HUES6 (cell line): ENCODE data around the gene PATJ.

ENCODE experiments used
- H3K27ac ChIP-seq: 2 replicates; pipeline ENCODE4 v1.7.0; 2013; ENCODE audit warnings: low read depth, mild to moderate bottlenecking, low read length, inconsistent platforms
- H3K27me3 ChIP-seq: 2 replicates; pipeline ENCODE4 v1.6.1; 2013; ENCODE audit warnings: low read length; ENCODE audit not compliant: control insufficient read depth, insufficient read depth
- H3K36me3 ChIP-seq: 2 replicates; pipeline ENCODE4 v1.6.1; 2013; ENCODE audit warnings: low read length; ENCODE audit not compliant: control insufficient read depth, insufficient read depth
- H3K4me1 ChIP-seq: 2 replicates; pipeline ENCODE4 v1.6.1; 2013; ENCODE audit warnings: low read length; ENCODE audit not compliant: control insufficient read depth, insufficient read depth
- H3K4me3 ChIP-seq: 2 replicates; pipeline ENCODE4 v1.5.1; 2013; ENCODE audit warnings: low read depth, low read length
- H3K9ac ChIP-seq: one replicate; pipeline ENCODE4 v1.6.1; 2013; ENCODE audit warnings: mild to moderate bottlenecking, low read length
- H3K9me3 ChIP-seq: 2 replicates; pipeline ENCODE4 v1.6.1; 2013; ENCODE audit warnings: low read depth, low read length; ENCODE audit not compliant: control insufficient read depth, insufficient read depth

PATJ gene

GRCh38 chr1:62045574-62045973 is 303.3 kb downstream of the PATJ start:
- Histone ChIP-seq H3K27ac (peak overlapping the region; percentile 1; the same call in 1 of the 2 replicates), H3K9me3 (no peaks in the 10 kb centered on the region), H3K9ac (no peak overlapping the region), H3K27me3 (no peaks in the 10 kb centered on the region), H3K4me3 (no peak overlapping the region), H3K36me3 (no peaks in the 10 kb centered on the region), H3K4me1 (peaks cover 20% of the 10 kb centered on the region)

DNA sequence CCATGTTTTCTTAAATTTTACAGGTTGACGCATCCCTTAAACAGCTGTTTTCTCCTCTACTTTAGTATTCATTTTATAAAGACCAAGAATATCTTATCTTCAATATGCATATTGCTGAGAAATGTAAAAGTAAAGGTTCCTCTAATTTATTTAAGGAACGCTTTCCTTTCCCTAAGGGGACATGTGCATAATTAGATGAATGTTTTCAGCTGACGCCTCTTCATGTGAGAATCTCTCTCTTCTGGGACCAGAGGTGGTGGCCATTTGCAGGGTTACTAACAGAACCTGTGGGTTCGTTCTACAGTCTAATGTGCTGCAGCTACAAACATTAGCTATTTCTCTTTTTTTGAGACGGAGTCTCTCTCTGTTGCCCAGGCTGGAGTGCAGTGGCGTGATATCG is 304.6 kb downstream of the PATJ start:
- Histone ChIP-seq H3K4me1 (peaks cover 10% of the 10 kb centered on the region), H3K36me3 (no peaks in the 10 kb centered on the region; the same call in 1 of the 2 replicates), H3K4me3 (no peak overlapping the region), H3K27ac (no peak overlapping the region), H3K9me3 (no peaks in the 10 kb centered on the region), H3K9ac (no peak overlapping the region), H3K27me3 (no peaks in the 10 kb centered on the region)

DNA sequence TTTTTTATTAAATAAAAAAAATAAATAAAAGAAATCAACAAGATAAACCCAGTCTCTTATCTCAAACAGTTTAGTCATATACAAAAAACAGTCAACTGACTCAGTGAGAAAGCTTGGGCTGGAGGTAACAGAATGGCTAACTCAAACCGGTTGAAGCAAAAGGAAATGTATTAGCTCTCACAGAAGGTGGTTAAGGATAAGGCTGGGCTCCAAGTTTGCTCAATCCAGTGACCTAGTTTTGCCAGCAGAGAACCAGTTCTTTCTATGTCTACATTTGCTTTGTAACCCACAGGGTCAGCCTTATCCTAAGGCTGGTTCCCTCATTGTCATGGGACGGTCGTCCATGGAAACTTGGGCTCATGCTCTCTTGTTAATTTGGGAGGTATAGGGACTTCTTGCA is 307.9 kb downstream of the PATJ start:
- Histone ChIP-seq H3K36me3 (peaks cover 2% of the 10 kb centered on the region; the same call in 1 of the 2 replicates), H3K27ac (no peak overlapping the region), H3K27me3 (no peaks in the 10 kb centered on the region), H3K4me1 (peaks cover 10% of the 10 kb centered on the region), H3K9ac (no peak overlapping the region), H3K9me3 (no peaks in the 10 kb centered on the region), H3K4me3 (no peak overlapping the region)

DNA sequence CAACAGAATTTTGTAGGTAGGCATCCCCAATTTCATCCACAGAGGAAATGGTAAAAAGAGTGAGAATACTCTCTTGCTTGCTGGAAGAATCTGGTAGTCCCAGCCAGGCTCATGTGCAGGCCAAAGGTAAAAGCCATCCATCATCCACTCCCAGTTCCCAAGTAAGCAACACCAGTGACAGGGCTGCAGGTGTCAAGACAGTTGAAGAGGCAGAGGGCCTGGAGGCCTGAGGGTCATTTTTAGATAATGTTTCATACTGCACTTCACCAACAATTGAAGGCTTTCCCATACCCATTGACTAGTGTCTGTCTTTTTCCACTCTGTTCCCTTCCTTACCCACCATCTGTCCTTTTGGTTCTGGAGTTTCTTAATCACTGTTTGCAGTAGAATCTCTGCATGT is 310.7 kb downstream of the PATJ start:
- no peaks in the 10 kb centered on the region for H3K9me3 ChIP-seq
- H3K4me3 ChIP-seq, result no peak overlapping the region
- peaks cover 2% of the 10 kb centered on the region; the same call in 1 of the 2 replicates for H3K36me3 ChIP-seq
- no peak overlapping the region for H3K9ac ChIP-seq
- peaks cover 12% of the 10 kb centered on the region for H3K4me1 ChIP-seq
- H3K27ac ChIP-seq, result no peak overlapping the region
- no peaks in the 10 kb centered on the region for H3K27me3 ChIP-seq

- Histone ChIP-seq H3K4me3 (no peak overlapping the region), H3K27me3 (no peaks in the 10 kb centered on the region), H3K4me1 (peaks cover 23% of the 10 kb centered on the region), H3K27ac (no peak overlapping the region), H3K9ac (no peak overlapping the region), H3K9me3 (no peaks in the 10 kb centered on the region), H3K36me3 (peaks cover 2% of the 10 kb centered on the region; the same call in 1 of the 2 replicates)
These were observed 311.9 kb downstream of the PATJ start for GRCh38 chr1:62054188-62054587.

DNA sequence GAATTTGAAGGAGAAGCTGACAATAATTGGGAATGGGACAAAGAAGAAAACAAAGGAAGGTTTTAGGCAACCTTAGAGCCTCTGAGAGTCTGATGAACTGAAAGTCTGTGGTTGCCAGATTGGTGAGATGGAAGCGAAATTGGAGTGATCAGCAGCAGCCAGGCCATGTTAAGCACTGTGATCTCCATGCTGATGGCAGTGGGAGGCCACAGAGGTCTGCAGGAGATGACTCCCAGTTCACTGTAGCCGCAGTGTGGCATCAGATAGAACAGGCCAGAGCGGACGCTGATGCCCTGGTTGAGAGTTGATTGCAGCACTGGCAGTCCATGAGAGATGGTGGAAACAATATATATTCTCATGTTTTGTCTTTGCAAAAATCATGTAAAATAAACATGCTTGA is 314.9 kb downstream of the PATJ start:
- Histone ChIP-seq H3K9me3 (no peaks in the 10 kb centered on the region), H3K36me3 (0 out of 2 replicates have a peak, but pooled peaks cover 2% of the 10 kb centered on the region), H3K27me3 (no peaks in the 10 kb centered on the region), H3K27ac (no peak overlapping the region), H3K4me1 (peaks cover 27% of the 10 kb centered on the region), H3K4me3 (no peak overlapping the region), H3K9ac (no peak overlapping the region)

DNA sequence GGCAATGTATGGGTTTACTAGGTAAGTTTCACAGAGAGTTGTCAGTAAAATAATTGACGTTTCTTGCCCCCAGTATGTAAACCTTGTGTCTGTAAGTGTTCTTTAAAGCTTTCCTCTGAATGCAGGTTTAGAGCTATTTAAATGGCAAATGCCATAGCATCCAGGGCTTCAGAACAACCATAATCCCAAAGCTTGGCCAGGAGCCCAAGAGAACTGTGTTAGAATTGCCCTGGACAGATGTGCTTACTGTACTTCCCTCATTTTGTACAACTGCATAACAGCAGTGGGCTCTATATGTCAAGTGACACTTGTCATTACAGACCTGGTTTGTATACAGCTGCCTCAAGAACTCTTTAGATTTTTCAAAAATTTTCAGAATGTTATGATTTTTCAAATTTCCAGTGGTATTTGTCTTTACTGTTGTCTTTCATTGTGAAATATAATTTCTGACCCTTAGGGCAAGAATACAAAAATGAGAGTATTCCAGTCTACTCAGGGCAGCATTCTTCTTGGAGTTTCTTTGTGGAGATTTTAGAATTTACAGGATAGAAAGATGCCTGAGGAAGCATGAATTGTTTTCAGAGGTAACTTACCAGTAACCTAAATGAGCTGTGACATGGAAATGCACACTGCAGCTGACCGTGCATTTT is 315.5 kb downstream of the PATJ start:
- no peaks in the 10 kb centered on the region for H3K9me3 ChIP-seq
- no peak overlapping the region for H3K27ac ChIP-seq
- peaks cover 27% of the 10 kb centered on the region for H3K4me1 ChIP-seq
- 0 out of 2 replicates have a peak, but pooled peaks cover 2% of the 10 kb centered on the region for H3K36me3 ChIP-seq
- H3K27me3 ChIP-seq, result no peaks in the 10 kb centered on the region
- no peak overlapping the region for H3K4me3 ChIP-seq
- no peak overlapping the region for H3K9ac ChIP-seq

DNA sequence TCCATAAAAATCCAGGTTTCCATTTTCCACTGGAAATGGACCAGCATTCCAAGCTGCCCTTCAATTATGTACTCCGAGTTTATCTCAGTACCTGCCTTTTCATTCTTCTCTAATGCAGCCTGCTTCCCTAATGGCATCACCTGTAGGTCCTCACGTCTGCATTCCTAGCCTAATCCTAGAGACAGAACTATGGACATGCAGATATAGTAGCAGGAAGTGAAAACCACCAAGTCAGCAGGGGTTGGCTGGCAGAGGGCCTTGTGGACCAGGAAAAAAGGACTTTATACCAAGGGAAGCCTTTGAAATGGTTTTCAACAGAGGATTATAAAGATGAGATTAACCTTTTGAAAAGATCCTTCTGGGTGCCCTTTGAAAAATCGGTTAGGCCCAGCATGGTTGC is 316.7 kb downstream of the PATJ start:
- Histone ChIP-seq H3K4me1 (peaks cover 27% of the 10 kb centered on the region), H3K27me3 (no peaks in the 10 kb centered on the region), H3K27ac (no peak overlapping the region), H3K36me3 (no peaks in the 10 kb centered on the region), H3K4me3 (no peak overlapping the region), H3K9ac (no peak overlapping the region), H3K9me3 (no peaks in the 10 kb centered on the region)

DNA sequence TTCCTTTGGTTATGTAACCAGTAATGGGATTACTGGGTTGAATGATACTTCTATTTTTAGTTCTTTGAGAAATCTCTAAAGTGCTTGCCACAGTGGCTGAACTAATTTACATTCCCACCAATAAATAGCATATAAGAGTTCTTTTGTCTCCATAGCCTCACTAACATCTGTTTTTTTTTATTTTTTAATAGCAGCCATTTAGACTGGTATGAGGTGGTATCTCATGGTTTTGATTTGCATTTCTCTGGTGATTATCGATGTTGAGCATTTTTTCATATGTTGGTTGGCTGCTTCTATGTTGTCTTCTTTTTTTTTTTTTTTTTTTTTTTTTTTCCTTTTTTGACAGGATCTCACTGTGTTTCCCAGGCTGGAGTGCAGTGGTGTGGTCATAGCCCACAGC is 319.8 kb downstream of the PATJ start:
- Histone ChIP-seq H3K9me3 (peaks cover 13% of the 10 kb centered on the region), H3K27me3 (no peaks in the 10 kb centered on the region), H3K27ac (no peak overlapping the region), H3K4me3 (no peak overlapping the region), H3K9ac (no peak overlapping the region), H3K4me1 (peaks cover 27% of the 10 kb centered on the region), H3K36me3 (peaks cover 10% of the 10 kb centered on the region)

GRCh38 chr1:62064829-62065407 is 322.6 kb downstream of the PATJ start:
- H3K36me3 ChIP-seq, result peaks cover 12% of the 10 kb centered on the region
- no peak overlapping the region for H3K9ac ChIP-seq
- H3K4me3 ChIP-seq, result no peak overlapping the region
- 0 out of 2 replicates have a peak, but pooled peaks cover 4% of the 10 kb centered on the region for H3K4me1 ChIP-seq
- H3K27ac ChIP-seq, result no peak overlapping the region
- no peaks in the 10 kb centered on the region for H3K27me3 ChIP-seq
- peaks cover 17% of the 10 kb centered on the region for H3K9me3 ChIP-seq

DNA sequence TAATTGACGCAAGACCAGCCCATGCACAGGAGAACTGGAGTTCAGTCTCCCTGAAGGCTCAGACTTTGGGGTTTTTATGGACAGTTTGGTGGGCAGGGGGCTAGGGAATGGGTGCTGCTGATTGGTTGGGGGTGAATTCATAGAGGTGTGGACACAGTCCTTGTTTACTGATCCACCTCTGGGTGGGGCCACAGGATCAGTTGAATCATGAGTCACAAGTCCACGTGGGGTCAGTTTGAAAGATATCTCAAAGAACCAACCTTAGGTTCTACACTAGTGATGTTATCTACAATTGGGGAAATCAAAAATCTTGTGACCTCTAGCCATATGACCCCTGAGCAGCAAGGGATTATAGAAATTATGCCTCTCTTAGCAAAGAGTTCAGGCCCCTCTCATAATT is 324.4 kb downstream of the PATJ start:
- H3K4me3 ChIP-seq, result no peak overlapping the region
- peaks cover 17% of the 10 kb centered on the region for H3K9me3 ChIP-seq
- no peak overlapping the region for H3K27ac ChIP-seq
- peaks cover 12% of the 10 kb centered on the region for H3K36me3 ChIP-seq
- no peak overlapping the region for H3K9ac ChIP-seq
- H3K27me3 ChIP-seq, result no peaks in the 10 kb centered on the region
- 0 out of 2 replicates have a peak, but pooled peaks cover 3% of the 10 kb centered on the region for H3K4me1 ChIP-seq
